WI38 (cell line): Measurements from ENCODE around the gene C20orf96.

ENCODE experiments used
- H3K4me3 ChIP-seq: 2 replicates; pipeline ENCODE4 v1.5.1; 2011; ENCODE audit warnings: low read depth, mild to moderate bottlenecking, control low read depth, low read length
- TF ChIP-seq, protein P1 (sequence below): IDR thresholded peaks from 2 replicates; pipeline ENCODE4 v1.5.1; 2012; ENCODE audit warnings: low read depth, mild to moderate bottlenecking, control low read depth, low read length

The C20orf96 gene

DNA sequence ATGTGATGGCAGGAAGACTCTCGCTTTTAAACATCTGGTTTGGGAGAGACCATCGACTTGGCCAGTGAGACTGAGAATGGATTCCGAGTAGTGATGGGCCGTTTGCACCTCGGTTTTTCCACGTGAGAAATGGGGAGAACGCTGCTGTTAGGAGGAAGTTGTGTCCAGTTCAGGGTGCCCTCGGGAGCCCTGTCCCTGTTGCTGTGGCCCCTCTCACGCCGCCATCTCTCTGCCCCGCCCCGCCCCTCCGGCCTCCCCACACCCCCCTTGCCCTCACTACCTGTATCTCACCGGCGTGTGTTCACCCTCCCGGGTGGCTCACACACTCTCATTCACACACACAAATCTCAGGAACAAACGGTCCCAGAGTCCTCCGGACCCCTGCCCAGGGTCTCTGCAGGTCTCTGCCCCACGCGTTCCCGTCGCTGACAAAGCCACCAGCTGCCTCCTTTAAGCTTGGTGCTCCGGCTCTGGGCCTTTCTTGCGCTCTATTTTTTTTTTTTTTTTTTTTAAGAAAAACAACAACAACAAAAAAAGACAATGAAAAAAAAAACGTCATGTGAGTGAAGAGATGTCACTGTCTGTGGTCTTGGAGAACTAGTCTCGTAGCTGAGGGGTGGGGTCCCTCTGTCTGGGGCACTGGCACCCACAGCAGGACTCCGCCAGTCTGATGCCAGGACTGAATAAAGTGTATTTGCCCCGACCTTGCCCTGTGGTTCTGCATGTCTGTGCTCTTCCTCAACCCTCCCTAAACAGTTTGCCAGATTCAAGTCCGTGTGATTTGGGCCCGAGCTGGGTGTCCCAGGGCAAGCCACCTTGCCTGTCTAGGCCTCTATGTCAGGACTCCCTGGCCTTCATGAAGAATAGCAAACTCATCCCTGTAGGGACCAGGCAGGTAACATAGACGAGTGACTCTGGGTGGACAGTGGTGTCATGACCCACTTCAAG lies 37.8 kb upstream of the C20orf96 start:
- TF ChIP-seq, protein P1, sequence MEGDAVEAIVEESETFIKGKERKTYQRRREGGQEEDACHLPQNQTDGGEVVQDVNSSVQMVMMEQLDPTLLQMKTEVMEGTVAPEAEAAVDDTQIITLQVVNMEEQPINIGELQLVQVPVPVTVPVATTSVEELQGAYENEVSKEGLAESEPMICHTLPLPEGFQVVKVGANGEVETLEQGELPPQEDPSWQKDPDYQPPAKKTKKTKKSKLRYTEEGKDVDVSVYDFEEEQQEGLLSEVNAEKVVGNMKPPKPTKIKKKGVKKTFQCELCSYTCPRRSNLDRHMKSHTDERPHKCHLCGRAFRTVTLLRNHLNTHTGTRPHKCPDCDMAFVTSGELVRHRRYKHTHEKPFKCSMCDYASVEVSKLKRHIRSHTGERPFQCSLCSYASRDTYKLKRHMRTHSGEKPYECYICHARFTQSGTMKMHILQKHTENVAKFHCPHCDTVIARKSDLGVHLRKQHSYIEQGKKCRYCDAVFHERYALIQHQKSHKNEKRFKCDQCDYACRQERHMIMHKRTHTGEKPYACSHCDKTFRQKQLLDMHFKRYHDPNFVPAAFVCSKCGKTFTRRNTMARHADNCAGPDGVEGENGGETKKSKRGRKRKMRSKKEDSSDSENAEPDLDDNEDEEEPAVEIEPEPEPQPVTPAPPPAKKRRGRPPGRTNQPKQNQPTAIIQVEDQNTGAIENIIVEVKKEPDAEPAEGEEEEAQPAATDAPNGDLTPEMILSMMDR = no peak
- peak overlapping the region; percentile 83 for H3K4me3 ChIP-seq

DNA sequence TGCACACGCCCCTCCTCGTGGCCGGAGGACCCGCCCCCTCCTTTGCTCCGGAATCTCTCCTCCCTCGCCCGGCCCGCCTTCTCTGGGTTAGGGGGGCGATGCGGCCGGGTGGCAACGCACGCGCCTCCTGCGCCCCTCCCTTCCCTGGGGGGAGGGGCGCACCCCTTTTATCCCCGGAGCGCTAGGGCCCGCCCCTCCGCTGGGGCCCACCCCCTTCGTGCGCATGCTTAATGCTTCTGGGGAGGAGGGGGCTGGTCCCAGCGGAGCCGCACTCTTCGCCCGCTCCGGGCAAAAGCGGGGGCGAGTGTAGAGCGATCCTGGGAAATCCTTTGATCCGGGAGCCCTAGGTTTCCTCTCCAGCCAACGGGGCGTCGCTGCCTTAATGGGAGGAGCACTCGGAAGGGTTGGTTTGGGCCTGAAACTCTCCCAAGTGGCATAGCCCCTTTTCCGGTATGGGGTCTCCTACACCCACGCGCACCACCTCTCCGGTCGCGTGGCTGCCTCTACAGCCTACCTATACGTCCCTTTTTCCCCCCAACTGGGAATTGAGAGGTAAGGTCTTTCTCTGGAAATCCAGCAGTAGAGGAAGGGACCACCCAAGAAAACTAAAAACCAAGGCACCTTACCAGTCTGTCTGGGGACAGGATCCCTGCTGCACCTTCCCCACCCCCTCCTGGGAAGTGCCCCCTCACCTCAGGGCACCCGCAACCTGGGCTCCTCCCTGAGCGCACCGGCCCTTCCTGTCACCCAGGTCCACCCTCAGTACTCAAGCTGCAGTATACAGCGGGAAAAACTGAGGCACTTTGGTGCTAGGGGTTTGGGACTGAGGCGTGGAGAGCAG lies 36.9 kb upstream of the C20orf96 start:
- peak overlapping the region; percentile 83 for H3K4me3 ChIP-seq
- TF ChIP-seq, protein P1 = no peak

GRCh38 chr20:326645-327185 lies 36.2 kb upstream of the C20orf96 start:
- TF ChIP-seq, protein P1 = no peak
- peak overlapping the region; percentile 83 for H3K4me3 ChIP-seq

- peak overlapping the region; percentile 83 for H3K4me3 ChIP-seq
- TF ChIP-seq, protein P1 = no peak
Observed at GRCh38 chr20:325889-326644, 35.5 kb upstream of the C20orf96 start.

- peak within 1 kb of the TSS; percentile 83 for H3K4me3 ChIP-seq
- TF ChIP-seq, protein P1 = no peak
Observed at GRCh38 chr20:325045-325888, 34.7 kb upstream of the C20orf96 start, which contains the start of gene SOX12. SOX12 (plus strand) TSS chr20:325552; CDS start chr20:325925, 373 bp downstream.
